Kidney glomerular epithelial cell (primary cell): ENCODE data around the gene ARHGAP15.
"Not testable (repeated sequence)": the region's sequence is repeated elsewhere in the genome, so short reads cannot be mapped to it uniquely, and the experiment has no call there.

ENCODE experiments used
- DNase-seq: peaks from one replicate; lab custom pipeline; 2025; lab: John Stamatoyannopoulos, UW

The ARHGAP15 gene

GRCh38 chr2:143529118-143529720 is 400.0 kb downstream of the ARHGAP15 start:
- DNase-seq: no peak

- no peak for DNase-seq
Measured at GRCh38 chr2:143530758-143531157, 401.5 kb downstream of the ARHGAP15 start.

- DNase-seq: no peak
Measured at GRCh38 chr2:143532061-143532460, 402.8 kb downstream of the ARHGAP15 start.

DNA sequence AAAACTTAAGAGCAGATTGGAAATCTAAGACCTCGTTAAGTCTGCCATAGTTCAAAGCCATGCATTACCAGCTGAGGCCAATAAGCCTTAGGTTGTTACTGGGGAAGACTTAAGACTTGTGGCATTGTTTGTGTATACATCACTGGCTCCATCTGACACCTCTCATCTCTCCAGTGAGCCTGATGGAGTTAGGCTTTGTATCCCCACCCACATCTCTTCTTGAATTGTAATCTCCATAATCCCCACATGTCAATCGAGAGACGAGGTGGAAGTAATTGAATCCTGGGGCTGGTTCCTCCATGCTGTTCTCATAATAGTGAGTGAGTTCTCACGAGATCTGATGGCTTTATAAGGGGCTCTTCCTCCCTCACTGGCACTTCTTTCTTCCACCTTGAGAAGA is 404.6 kb downstream of the ARHGAP15 start:
- no peak for DNase-seq

GRCh38 chr2:143535802-143536201 is 406.6 kb downstream of the ARHGAP15 start:
- no peak for DNase-seq

- not testable (repeated sequence) for DNase-seq
Measured at GRCh38 chr2:143541899-143542298, 412.7 kb downstream of the ARHGAP15 start.

DNA sequence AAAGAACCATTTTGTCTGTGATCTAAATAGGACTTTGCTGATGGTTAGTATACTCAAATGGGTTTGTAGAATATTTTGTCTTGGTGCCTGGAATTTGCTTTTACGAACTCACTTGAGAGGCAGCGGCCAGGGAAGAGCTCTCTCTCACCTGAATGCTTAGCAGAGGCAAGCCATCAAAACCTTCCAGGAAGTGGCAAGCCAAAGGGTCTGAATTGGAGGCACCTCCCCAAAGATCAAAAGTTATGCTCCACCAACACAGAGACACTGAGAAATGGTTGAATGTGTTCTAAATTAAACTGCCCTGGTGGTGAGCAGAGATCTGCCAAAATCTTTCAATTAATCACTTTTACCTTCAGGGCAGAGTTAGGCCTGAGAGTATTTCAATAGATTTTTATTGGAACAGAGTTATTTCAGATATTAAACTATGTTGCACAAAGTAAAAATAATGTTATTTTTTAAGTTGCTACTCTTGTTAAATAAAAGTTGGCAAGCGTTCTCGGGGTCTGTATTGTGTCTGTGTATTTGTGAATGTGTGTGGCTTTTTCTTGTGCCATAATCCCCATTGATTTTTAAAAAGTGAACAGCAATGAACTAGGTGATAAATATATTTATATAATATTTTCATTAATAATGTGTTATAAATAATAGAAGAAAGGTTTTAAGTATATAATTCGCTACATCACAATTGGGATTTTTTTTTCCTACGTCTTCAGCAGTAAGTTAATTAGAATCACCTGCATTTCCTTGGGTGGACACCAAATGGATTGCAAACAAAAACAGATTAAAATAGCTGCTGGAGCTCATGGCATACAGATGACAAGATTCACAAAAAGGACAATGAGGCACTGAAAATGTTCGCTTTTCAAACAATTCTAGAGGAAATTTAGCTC is 416.1 kb downstream of the ARHGAP15 start:
- no peak for DNase-seq

GRCh38 chr2:143545949-143546255 is 416.7 kb downstream of the ARHGAP15 start:
- DNase-seq: peak; percentile 46

GRCh38 chr2:143548032-143548431 is 418.8 kb downstream of the ARHGAP15 start:
- no peak for DNase-seq

DNA sequence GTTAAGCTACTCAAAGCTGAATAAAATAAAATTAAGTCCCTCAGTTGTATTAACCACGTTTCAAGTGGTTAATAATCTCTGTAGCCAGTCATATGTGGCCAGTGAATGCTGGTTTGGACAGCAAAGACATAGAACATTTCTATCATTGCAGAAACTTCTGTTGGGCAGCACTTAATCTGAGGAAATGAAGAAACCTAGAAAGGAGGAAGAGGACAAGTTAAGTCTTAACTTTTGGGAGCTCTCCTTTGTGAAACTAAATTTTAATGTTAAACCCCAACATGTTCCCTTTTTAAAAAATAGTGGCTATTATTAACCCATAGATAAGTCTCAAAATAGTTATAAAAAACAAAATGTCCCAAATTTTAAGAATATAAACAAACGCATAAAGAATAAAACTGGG is 421.3 kb downstream of the ARHGAP15 start:
- no peak for DNase-seq

GRCh38 chr2:143551971-143552650 is 422.9 kb downstream of the ARHGAP15 start:
- DNase-seq: no peak

DNA sequence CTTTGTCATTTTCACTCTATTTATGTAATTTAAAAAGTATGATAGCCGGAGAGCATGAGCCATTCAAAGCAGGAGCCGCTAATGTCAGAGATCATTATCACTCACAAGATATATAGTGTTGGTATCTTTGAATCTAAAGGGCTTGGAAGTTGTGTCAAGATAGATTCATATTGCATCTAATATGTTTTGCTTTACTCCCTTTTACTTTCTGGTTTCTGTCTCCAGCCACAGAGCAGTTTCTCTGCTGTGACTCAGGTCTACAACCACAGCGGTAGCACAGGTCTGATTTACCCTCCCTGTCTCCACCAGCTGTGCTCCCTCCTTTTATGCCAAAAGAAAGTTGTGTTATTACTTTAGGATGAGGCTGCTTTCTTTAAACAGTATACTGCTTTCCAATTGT is 424.0 kb downstream of the ARHGAP15 start:
- no peak for DNase-seq

DNA sequence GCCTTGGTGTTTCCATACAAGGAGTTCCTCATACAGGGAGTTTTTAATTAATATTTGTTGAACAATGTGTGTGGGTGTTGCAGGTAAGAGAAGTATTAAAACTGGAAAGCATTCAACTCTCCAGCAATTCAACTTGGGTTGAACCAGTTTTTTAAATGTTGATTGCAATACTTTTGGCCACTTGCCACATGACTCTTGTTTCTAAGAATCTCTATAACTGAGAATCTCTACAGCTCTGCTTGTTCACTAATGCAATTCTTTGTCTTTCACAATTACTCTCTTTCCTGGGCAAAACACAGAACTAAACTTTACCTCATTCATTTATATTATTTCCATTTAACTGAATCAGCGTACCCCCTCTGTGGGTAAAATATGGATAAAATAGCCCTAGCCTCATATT is 429.4 kb downstream of the ARHGAP15 start:
- peak; percentile 37 for DNase-seq

GRCh38 chr2:143559147-143559546 is 429.9 kb downstream of the ARHGAP15 start:
- DNase-seq: no peak

GRCh38 chr2:143560724-143561123 is 431.5 kb downstream of the ARHGAP15 start:
- no peak for DNase-seq

DNA sequence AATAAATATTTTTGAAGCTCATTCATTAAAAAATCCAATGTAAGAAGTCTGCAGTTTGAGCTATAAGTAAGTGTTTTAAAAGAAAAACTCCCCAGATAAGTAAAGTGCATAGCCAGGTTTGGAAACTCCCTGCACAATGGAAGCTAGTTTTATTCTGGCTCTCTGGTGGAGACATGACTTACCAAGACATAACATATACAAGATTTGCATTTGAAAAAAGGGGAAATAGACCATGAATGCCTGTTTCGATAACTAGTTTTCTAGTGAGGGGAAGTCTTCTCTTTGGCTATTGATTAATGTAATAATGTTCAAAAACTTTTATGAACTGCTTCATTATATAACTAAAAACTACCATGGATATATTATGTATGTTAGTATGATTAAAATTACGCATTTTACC is 435.2 kb downstream of the ARHGAP15 start:
- DNase-seq: no peak

DNA sequence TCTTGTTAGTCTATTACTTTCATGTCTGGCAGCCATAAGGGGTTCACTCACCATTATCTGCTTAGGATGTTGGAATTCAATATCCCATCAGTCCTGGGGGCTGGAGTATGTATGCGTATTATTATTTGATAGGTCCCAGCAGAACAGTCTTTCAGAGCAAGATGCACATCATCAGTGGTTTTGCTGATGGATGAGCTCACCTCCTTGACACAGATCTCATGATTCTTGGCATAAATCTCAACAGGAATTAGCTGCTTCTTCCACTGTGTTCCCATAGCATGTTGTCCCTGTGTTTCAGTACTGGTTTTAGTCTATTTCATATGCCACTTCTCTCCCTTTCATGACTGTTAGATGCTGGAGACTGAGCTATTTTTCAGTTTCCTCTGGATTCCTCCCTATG is 442.5 kb downstream of the ARHGAP15 start:
- DNase-seq: no peak

- no peak for DNase-seq
Measured at GRCh38 chr2:143572421-143572820, 443.2 kb downstream of the ARHGAP15 start.

GRCh38 chr2:143574069-143574468 is 444.9 kb downstream of the ARHGAP15 start:
- DNase-seq: no peak

GRCh38 chr2:143575340-143575739 is 446.1 kb downstream of the ARHGAP15 start:
- DNase-seq: no peak

DNA sequence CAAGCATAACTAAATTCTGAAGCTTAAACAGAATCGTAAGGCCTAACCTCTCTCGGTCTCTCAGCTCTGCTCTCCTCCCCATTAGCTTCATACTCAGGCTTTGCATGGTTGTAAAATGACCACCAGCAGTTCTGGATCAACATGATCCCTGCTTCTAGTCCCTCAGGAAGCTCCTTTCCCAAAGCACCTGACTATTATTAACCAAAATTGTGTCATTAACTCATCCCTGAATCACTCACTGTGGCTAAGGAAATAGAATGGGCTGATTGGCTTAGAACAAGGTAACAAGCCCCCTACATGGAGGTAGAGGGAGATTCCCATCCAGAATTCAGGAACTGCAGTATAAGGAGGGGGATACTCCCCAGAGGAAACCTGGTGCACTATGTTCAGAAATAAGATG is 448.3 kb downstream of the ARHGAP15 start:
- no peak for DNase-seq

DNA sequence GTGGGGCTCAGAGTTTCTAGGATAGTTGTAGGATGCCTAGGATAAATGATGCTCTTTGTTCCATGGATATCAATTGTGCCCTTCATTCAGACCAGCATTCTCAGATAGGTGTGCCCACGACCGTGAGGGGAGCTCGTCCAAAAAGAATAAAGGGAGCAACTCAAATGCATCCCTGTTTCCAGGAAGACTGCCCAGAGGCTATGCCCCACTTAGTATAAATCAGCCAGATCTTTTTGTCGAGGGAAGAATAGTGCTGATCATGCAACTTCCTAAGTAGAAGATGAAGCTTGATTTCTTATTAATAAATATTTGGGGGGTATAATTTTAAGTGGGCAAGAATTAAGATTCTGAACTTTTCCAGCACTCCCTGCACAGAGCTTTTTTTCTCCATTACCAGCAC is 450.2 kb downstream of the ARHGAP15 start:
- DNase-seq: no peak

DNA sequence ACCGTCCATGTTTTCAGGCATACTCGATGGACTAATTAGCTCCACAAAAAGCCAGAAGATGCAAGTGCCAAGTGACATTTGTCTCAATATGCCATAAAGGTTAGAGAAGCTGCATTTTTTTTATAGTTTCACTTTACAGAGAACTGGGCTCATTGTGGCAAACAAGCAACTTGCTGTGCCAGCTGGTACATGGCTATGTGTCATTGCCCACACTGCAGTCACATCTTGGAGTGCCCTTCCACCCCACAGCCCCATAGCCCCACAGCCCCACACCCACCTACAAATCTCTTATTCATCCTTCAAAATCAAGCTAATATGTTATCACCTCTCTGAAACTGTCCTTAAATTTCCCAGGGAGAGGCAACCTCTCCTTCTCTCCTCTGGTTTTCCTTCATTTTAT is 451.9 kb downstream of the ARHGAP15 start:
- no peak for DNase-seq
